Esophagus muscularis mucosa (tissue), 4 donors: ENCODE data around the gene PLEKHG4. TPM values are rescaled to one million over a fixed set of nuclear protein-coding genes. Genes with fewer than 3 reads are reported as not detected.

Experiments used
- DNase-seq: peaks from one replicate; pipeline ENCODE4 v3.0.0-alpha.2; 2017; ENCODE audit errors: extremely low spot score
- H3K27ac ChIP-seq, 4 donors: fragments of 200-600 bp; sonication (generic); replicated peaks in 1 of 4; 1 replicate in 3 of 4; 2 replicates in 1 of 4; pipeline ENCODE4 v1.5.1; 2016 to 2019; ENCODE audit warnings: mild to moderate bottlenecking in 1 of 4
- H3K27me3 ChIP-seq, 4 donors: fragments of 200-600 bp; sonication (generic); one replicate each; pipeline versions ENCODE4 v1.5.1 to v1.6.0; 2016 to 2019
- H3K36me3 ChIP-seq, 4 donors: fragments of 200-600 bp; sonication (generic); one replicate each; pipeline ENCODE4 v1.5.1; 2016 to 2019
- H3K4me1 ChIP-seq, 4 donors: fragments of 200-600 bp; sonication (generic); one replicate each; pipeline ENCODE4 v1.5.1; 2016 to 2019
- H3K4me3 ChIP-seq, 4 donors: fragments of 200-600 bp; sonication (generic); 1 replicate in 2 of 4; 2 replicates in 2 of 4; pipeline ENCODE4 v1.5.1; 2016 to 2019; ENCODE audit warnings: mild to moderate bottlenecking in 4 of 4, moderate library complexity in 1 of 4
- H3K9me3 ChIP-seq, 4 donors: fragments of 200-600 bp; sonication (generic); 1 replicate in 3 of 4; 2 replicates in 1 of 4; pipeline ENCODE4 v1.5.1; 2016 to 2019
- EP300 ChIP-seq: sonication (generic); formaldehyde crosslinking; IDR thresholded peaks from one replicate; pipeline ENCODE4 v1.6.1; 2017; ENCODE audit warnings: antibody characterized with exemption
- POLR2A ChIP-seq: fragments of 450-650 bp; IDR thresholded peaks from one replicate; pipeline ENCODE4 v1.6.1; 2017; ENCODE audit warnings: antibody characterized with exemption, moderate library complexity, mild to moderate bottlenecking, low read depth
- POLR2AphosphoS5 ChIP-seq, 2 donors: sonication (generic); formaldehyde crosslinking; IDR thresholded peaks; one replicate each; pipeline ENCODE4 v1.6.1; 2017; ENCODE audit warnings: antibody characterized with exemption in 2 of 2
- WGBS: methylation state at CpG from one replicate; pipeline ENCODE4 v1.1.5; 2018; 5-methylcytosine and 5-hydroxymethylcytosine counted together
- intact Hi-C: fragments of 100-400 bp; cut with DNase I; formaldehyde crosslinking; loops from one replicate; pipeline ENCODE4 v1.15.1; 2023
- total RNA-seq, 4 donors: library from RNA; depleted of rRNA; stranded (reverse); fragments of >200 nt; gene quantifications; one replicate each; pipeline versions ENCODE4 v1.1.0 to v1.2.1, GENCODE V29; 2016
- TF ChIP-seq, protein P1 (sequence below), 3 experiments: fragments of 200-600 bp in 2 of 3; fragments of 450-650 bp in 1 of 3; sonication (generic) in 2 of 3; IDR thresholded peaks; one replicate each; pipeline ENCODE4 v1.5.1; 2017 to 2019; ENCODE audit warnings: antibody characterized with exemption in 3 of 3, mild to moderate bottlenecking in 2 of 3, moderate library complexity in 1 of 3

PLEKHG4 gene
- total RNA-seq, 4 donors from 2014 or later: 3.0 to 8.7 (median 3.2) TPM

- 16% methylated on average over 32 of the region's 61 CpGs for WGBS
- intact Hi-C loops: no loop called here
- no peaks in the 10 kb centered on the region for H3K9me3 ChIP-seq
- H3K4me1 ChIP-seq: peaks cover 6 to 15% (median 14%) of the 10 kb centered on the region in 4 donors
- H3K27me3 ChIP-seq: peaks cover 0 to 40% (median 0%) of the 10 kb centered on the region in 4 donors
- H3K4me3 ChIP-seq: peak within 1 kb of the TSS; percentile 53 to 69 (median 58)
- H3K36me3 ChIP-seq: no peaks in the 10 kb centered on the region
- no peak within 1 kb of the TSS for H3K27ac ChIP-seq
- no peak for TF ChIP-seq POLR2AphosphoS5 (IDR thresholded peaks at IDR 0.05)
- TF ChIP-seq EP300: no peak
- TF ChIP-seq, protein P1, sequence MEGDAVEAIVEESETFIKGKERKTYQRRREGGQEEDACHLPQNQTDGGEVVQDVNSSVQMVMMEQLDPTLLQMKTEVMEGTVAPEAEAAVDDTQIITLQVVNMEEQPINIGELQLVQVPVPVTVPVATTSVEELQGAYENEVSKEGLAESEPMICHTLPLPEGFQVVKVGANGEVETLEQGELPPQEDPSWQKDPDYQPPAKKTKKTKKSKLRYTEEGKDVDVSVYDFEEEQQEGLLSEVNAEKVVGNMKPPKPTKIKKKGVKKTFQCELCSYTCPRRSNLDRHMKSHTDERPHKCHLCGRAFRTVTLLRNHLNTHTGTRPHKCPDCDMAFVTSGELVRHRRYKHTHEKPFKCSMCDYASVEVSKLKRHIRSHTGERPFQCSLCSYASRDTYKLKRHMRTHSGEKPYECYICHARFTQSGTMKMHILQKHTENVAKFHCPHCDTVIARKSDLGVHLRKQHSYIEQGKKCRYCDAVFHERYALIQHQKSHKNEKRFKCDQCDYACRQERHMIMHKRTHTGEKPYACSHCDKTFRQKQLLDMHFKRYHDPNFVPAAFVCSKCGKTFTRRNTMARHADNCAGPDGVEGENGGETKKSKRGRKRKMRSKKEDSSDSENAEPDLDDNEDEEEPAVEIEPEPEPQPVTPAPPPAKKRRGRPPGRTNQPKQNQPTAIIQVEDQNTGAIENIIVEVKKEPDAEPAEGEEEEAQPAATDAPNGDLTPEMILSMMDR (IDR thresholded peaks at IDR 0.05): peak; percentile 25 to 52 (median 28)
- TF ChIP-seq POLR2A: no peak
- peak; percentile 62 for DNase-seq
Measured at GRCh38 chr16:67326472-67327309, 47.4 kb downstream of the PLEKHG4 start, which contains the start of the genes KCTD19 and LRRC36. Gene KCTD19 (minus strand): TSS chr16:67326741. CDS start chr16:67326707, 34 bp downstream. Gene LRRC36 (plus strand): TSS chr16:67326815. CDS start chr16:67326863, 48 bp downstream.

DNA sequence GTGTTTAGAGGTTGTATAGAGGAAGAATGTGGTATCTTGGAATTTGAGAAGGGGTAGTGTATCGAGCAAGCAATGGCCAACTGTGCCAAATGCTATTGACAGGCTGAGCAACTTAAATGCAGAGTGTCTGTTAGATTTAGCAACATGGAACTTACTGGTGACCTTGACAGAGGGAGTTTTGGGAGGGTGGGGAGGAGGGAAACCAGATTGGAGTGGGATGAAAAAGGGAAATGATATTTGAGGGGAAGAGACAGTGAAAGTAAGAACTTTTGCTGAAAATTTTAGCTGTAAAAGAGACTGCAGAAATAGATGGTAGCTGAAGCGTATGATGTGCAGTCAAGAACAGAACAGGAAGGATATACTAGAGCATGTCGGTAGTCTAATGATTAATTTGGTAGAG is 48.4 kb downstream of the PLEKHG4 start:
- H3K27ac ChIP-seq: no peak overlapping the region
- intact Hi-C loops: no loop called here
- TF ChIP-seq POLR2A: no peak
- no peak for TF ChIP-seq EP300
- TF ChIP-seq, protein P1 (IDR thresholded peaks at IDR 0.05): no peak
- TF ChIP-seq POLR2AphosphoS5 (IDR thresholded peaks at IDR 0.05): no peak
- peaks cover 6 to 15% (median 14%) of the 10 kb centered on the region in 4 donors for H3K4me1 ChIP-seq
- H3K36me3 ChIP-seq: no peaks in the 10 kb centered on the region
- H3K4me3 ChIP-seq: no peak overlapping the region
- H3K9me3 ChIP-seq: no peaks in the 10 kb centered on the region
- H3K27me3 ChIP-seq: peaks cover 0 to 34% (median 0%) of the 10 kb centered on the region in 4 donors
- peak; percentile 53 for DNase-seq
- WGBS: 56% methylated on average over 3 of the region's 3 CpGs

DNA sequence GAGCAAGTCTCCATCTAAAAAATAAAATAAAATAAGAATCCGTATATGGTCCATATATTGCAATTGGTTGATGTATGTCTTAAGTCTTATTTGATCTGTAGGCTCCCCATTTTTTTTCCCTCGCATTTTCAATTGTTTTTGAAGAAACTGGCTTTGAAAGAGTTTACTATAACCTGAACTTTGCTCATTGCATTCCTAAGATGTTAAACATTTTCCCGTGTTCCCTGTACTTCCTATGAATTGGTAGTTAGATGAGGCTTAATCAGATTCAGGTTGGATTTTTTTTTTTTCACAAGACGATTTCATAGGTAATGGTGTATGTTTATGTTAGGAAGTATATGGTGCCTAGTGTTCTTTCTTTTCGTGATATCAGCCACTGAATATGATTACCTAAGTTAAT is 50.6 kb downstream of the PLEKHG4 start:
- no peak overlapping the region for H3K27ac ChIP-seq
- intact Hi-C loops: no loop called here
- H3K9me3 ChIP-seq: no peaks in the 10 kb centered on the region
- 64% methylated on average over 5 of the region's 5 CpGs for WGBS
- H3K4me3 ChIP-seq: no peak overlapping the region
- H3K4me1 ChIP-seq: peaks cover 6 to 15% (median 14%) of the 10 kb centered on the region in 4 donors
- no peak for TF ChIP-seq EP300
- no peak for TF ChIP-seq POLR2A
- TF ChIP-seq POLR2AphosphoS5 (IDR thresholded peaks at IDR 0.05): no peak
- TF ChIP-seq, protein P1 (IDR thresholded peaks at IDR 0.05): no peak
- peaks cover 0 to 21% (median 0%) of the 10 kb centered on the region in 4 donors for H3K27me3 ChIP-seq
- no peaks in the 10 kb centered on the region for H3K36me3 ChIP-seq
- peak; percentile 3 for DNase-seq

DNA sequence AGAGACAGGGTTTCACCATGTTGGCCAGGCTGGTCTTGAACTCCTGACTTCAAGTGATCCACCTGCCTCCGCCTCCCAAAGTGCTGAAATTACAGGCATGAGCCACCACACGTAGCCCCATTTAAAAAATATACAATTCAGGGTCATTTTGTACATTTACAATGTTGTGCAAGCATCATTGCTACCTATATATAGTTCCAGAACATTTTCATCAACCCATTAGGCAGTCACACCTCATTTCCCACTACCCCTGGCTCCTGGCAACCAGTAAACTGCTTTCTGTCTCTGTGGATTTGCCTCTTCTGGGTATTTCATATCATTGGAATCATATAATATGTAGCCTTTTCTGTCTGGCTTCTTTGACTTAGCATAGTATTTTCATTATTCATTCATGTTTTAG is 54.0 kb downstream of the PLEKHG4 start:
- H3K9me3 ChIP-seq: no peaks in the 10 kb centered on the region
- H3K4me3 ChIP-seq: no peak overlapping the region
- no peak overlapping the region for H3K27ac ChIP-seq
- intact Hi-C loops: no loop called here
- H3K4me1 ChIP-seq: no peaks in the 10 kb centered on the region
- TF ChIP-seq, protein P1 (IDR thresholded peaks at IDR 0.05): no peak
- TF ChIP-seq POLR2AphosphoS5 (IDR thresholded peaks at IDR 0.05) (no peak), POLR2A (no peak), EP300 (no peak)
- no peaks in the 10 kb centered on the region for H3K27me3 ChIP-seq
- 70% methylated on average over 2 of the region's 2 CpGs for WGBS
- H3K36me3 ChIP-seq: no peaks in the 10 kb centered on the region
- peak; percentile 80 for DNase-seq
